Aorta (tissue), 5 donors: ENCODE data around the gene GATAD2A. TPM values are rescaled to one million over a fixed set of nuclear protein-coding genes. Genes with fewer than 3 reads are reported as not detected.
A peak's percentile ranks its signal among the peaks of the same experiment; 100 is the strongest.

Experiments used
- ATAC-seq: fragments of 200-7000 bp; cut with Tn5 transposase; one replicate; pipeline ENCODE4 v1.9.1; 2022; ENCODE audit warnings: moderate library complexity; ENCODE audit not compliant: low FRiP score
- DNase-seq, 2 donors: peaks; one replicate each; pipeline ENCODE4 v3.0.0-alpha.2; 2020
- H3K27ac ChIP-seq, 2 donors: one replicate each; pipeline ENCODE4 v1.5.1; 2013; ENCODE audit warnings: low read length in 2 of 2, mild to moderate bottlenecking in 2 of 2, moderate library complexity in 2 of 2, control low read depth in 1 of 2, inconsistent platforms in 1 of 2, low read depth in 1 of 2
- H3K27me3 ChIP-seq, 2 donors: one replicate each; pipeline ENCODE4 v1.6.1; 2013; ENCODE audit warnings: control low read depth in 1 of 2, low read length in 1 of 2, mild to moderate bottlenecking in 1 of 2, moderate library complexity in 1 of 2; ENCODE audit not compliant: insufficient read depth in 2 of 2, control insufficient read depth in 1 of 2
- H3K36me3 ChIP-seq, 2 donors: one replicate each; pipeline ENCODE4 v1.6.1; 2013; ENCODE audit warnings: control low read depth in 1 of 2, low read length in 1 of 2, mild to moderate bottlenecking in 1 of 2; ENCODE audit not compliant: insufficient read depth in 2 of 2, control insufficient read depth in 1 of 2
- H3K4me1 ChIP-seq, 2 donors: one replicate each; pipeline ENCODE4 v1.6.1; 2013; ENCODE audit warnings: low read length in 2 of 2, control low read depth in 1 of 2, mild to moderate bottlenecking in 1 of 2, moderate library complexity in 1 of 2; ENCODE audit not compliant: insufficient read depth in 2 of 2, control insufficient read depth in 1 of 2
- H3K4me3 ChIP-seq, 2 donors: one replicate each; pipeline ENCODE4 v1.5.1; 2013; ENCODE audit warnings: low read length in 2 of 2, control low read depth in 1 of 2, mild to moderate bottlenecking in 1 of 2
- H3K9me3 ChIP-seq: one replicate; pipeline ENCODE4 v1.6.1; 2013; ENCODE audit warnings: mild to moderate bottlenecking, low read length; ENCODE audit not compliant: control insufficient read depth
- WGBS, 2 donors: extraction: QIAGEN DNeasy Blood & Tissue Kit; methylation state at CpG; one replicate each; pipeline ENCODE4 v1.1.7; 2013; 5-methylcytosine and 5-hydroxymethylcytosine counted together
- intact Hi-C, 2 donors: fragments of 100-400 bp; cut with DNase I; formaldehyde crosslinking; loops; one replicate each; pipeline versions ENCODE4 v1.14.2 to v1.15.0; 2022
- polyA plus RNA-seq, 2 donors: library from polyadenylated mRNA; stranded (reverse); fragments of 200-250 nt; gene quantifications; one replicate each; pipeline ENCODE4 v1.2.3, GENCODE V29; 2013
- total RNA-seq, 2 donors: library from RNA; stranded (reverse); fragmentation: NEBNext Ultra II Directional; extraction: Animal tissue kit (Norgen Biotek cat#: 25700); gene quantifications; one replicate each; pipeline ENCODE4 v1.2.1, GENCODE V29; 2021
- donor health status: healthy with polysubstance abuse.
- donor health status: Bipolar disorder and iron deficiency.
- donor health status: DM: no; HTN: no; CAD: no.
- donor health status: DM: no; HTN: no; CAD: no.
- donor health status: DM: yes; HTN: yes; CAD: no.

GATAD2A gene
- total and polyA plus RNA-seq, 4 donors, result 17.9 to 86.7 (median 50.7) TPM

DNA sequence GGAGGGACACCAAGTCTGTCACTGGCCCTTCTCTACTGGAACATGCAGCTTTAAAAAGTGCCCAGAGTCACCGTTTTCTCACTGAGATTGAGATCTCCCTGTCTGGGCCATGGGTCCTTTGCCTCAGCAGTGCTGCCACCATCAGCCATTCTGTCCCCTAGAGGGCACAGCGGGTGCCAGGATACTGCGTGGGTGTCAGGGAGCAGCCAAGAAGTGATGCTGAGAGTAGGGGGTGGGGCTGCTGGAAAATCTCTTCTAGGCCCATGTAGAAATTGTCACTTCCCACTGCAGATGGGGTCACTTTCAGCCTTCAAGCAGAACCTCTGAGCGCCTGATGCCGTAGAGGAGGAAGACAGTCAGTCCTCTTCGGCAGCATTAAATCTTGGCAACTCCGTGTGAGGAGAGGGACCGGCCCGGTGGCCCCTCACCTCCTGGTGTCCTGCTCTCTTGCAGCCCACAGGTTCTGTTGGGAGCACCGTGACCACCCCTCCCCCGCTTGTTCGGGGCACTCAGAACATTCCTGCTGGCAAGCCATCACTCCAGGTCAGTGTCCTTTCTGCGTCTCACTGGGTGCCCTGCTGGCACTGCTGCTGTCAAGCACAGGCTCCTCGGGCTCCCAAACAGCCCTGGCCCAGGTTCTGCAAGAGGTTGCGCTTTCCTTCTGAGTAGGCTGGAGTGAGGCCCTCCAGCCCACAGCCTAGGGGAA is 88.5 kb downstream of the GATAD2A start:
- no peaks in the 10 kb centered on the region for H3K4me1 ChIP-seq
- H3K27me3 ChIP-seq, result no peaks in the 10 kb centered on the region
- H3K4me3 ChIP-seq, result no peak overlapping the region
- DNase-seq, result no peak
- intact Hi-C loops, result no loop called here
- H3K36me3 ChIP-seq, result peaks cover 0 to 3% of the 10 kb centered on the region in 2 donors
- no peak overlapping the region for H3K27ac ChIP-seq
- no peaks in the 10 kb centered on the region for H3K9me3 ChIP-seq
- WGBS, 2 donors, result 66 to 69% methylated on average over 15 of the region's 15 CpGs
- ATAC-seq, result no peak

- ATAC-seq (no peak), DNase-seq (no peak)
- no peaks in the 10 kb centered on the region for H3K4me1 ChIP-seq
- intact Hi-C loops, result no loop called here
- WGBS, 2 donors, result 91% methylated on average over 30 of the region's 30 CpGs
- no peak overlapping the region for H3K4me3 ChIP-seq
- H3K9me3 ChIP-seq, result no peaks in the 10 kb centered on the region
- H3K36me3 ChIP-seq, result peaks cover 0 to 5% of the 10 kb centered on the region in 2 donors
- H3K27me3 ChIP-seq, result no peaks in the 10 kb centered on the region
- H3K27ac ChIP-seq, result no peak overlapping the region
Observed at GRCh38 chr19:19495614-19496603, 90.4 kb downstream of the GATAD2A start.

GRCh38 chr19:19498255-19498991 is 92.9 kb downstream of the GATAD2A start:
- intact Hi-C loops, result no loop called here
- H3K27me3 ChIP-seq, result no peaks in the 10 kb centered on the region
- no peaks in the 10 kb centered on the region for H3K4me1 ChIP-seq
- ATAC-seq, result no peak
- H3K4me3 ChIP-seq, result no peak overlapping the region
- no peaks in the 10 kb centered on the region for H3K9me3 ChIP-seq
- H3K27ac ChIP-seq, result no peak overlapping the region
- peaks cover 0 to 10% of the 10 kb centered on the region in 2 donors for H3K36me3 ChIP-seq
- DNase-seq, result peak in 1 of 2 donors; percentile 73
- 92 to 93% methylated on average over 33 of the region's 33 CpGs for WGBS, 2 donors

DNA sequence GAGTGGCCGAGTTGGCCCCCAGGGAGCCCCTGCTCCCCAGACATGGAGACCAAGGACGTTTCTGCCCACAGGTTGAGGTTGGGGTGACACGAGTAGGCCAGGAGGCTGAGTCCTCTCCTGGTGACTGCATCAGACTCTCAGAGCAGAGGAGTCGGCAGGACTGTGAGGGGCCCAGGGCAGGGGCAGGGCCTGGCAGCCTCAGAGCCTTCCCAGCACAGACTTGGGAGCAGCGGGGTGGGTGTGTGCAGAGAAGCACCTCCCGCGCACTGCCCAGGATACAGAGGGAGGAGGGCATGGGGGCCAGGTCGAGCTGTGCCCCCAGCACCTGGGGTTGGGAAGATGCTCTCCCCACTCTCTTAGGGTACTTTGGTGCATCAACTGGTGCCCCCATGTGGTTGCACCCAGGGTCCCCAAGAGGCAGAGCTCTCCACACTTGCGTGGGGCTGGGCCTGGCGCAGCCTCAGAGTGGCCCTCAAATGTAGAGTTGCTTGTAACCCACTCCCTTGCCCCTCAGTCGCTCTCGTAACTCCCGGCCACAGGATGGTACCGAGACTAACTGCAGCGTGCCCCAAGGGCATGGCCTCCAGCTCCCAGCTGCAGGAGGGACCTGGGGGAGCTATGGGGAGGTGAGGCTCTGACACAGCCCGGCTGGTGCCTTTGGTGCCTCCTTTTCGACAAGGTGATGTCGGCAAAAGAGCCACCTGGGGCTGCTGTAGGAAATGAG is 94.0 kb downstream of the GATAD2A start:
- no peak for DNase-seq
- ATAC-seq, result no peak
- peaks cover 0 to 10% of the 10 kb centered on the region in 2 donors for H3K36me3 ChIP-seq
- H3K4me3 ChIP-seq, result no peak overlapping the region
- no peaks in the 10 kb centered on the region for H3K27me3 ChIP-seq
- 88% methylated on average over 18 of the region's 18 CpGs for WGBS, 2 donors
- H3K27ac ChIP-seq, result no peak overlapping the region
- no peaks in the 10 kb centered on the region for H3K9me3 ChIP-seq
- no peaks in the 10 kb centered on the region for H3K4me1 ChIP-seq
- intact Hi-C loops, result no loop called here

GRCh38 chr19:19500975-19501644 is 95.6 kb downstream of the GATAD2A start:
- H3K4me1 ChIP-seq, result no peaks in the 10 kb centered on the region
- no peak overlapping the region for H3K4me3 ChIP-seq
- H3K27me3 ChIP-seq, result no peaks in the 10 kb centered on the region
- no peak overlapping the region for H3K27ac ChIP-seq
- DNase-seq, result no peak
- intact Hi-C loops, result no loop called here
- H3K36me3 ChIP-seq, result peaks cover 0 to 10% of the 10 kb centered on the region in 2 donors
- ATAC-seq, result no peak
- WGBS, 2 donors, result 88 to 89% methylated on average over 31 to 34 of the region's 34 CpGs
- no peaks in the 10 kb centered on the region for H3K9me3 ChIP-seq

DNA sequence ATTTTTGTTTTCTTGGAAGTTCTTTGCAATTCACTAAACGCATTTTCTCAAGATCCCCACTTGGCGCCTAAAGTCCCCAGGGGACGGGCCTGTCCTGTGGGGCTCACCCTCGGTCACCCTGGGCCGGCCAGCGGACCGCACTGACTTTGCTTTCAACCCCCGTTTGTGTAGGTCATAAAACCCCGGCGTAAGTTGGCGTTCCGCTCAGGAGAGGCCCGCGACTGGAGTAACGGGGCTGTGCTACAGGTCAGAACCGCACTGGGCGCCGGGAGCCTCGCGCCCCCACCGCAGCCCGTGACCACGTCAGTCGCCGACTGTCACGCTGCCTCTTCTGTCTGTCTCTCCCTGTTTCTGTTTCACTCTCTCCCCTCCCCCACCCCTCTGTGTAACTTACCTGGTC is 96.3 kb downstream of the GATAD2A start:
- no peaks in the 10 kb centered on the region for H3K4me1 ChIP-seq
- no peaks in the 10 kb centered on the region for H3K9me3 ChIP-seq
- H3K27ac ChIP-seq, result no peak overlapping the region
- H3K4me3 ChIP-seq, result no peak overlapping the region
- WGBS, 2 donors, result 92 to 95% methylated on average over 26 of the region's 26 CpGs
- ATAC-seq (no peak), DNase-seq (no peak)
- intact Hi-C loops, result no loop called here
- H3K27me3 ChIP-seq, result no peaks in the 10 kb centered on the region
- H3K36me3 ChIP-seq, result peaks cover 0 to 10% of the 10 kb centered on the region in 2 donors

DNA sequence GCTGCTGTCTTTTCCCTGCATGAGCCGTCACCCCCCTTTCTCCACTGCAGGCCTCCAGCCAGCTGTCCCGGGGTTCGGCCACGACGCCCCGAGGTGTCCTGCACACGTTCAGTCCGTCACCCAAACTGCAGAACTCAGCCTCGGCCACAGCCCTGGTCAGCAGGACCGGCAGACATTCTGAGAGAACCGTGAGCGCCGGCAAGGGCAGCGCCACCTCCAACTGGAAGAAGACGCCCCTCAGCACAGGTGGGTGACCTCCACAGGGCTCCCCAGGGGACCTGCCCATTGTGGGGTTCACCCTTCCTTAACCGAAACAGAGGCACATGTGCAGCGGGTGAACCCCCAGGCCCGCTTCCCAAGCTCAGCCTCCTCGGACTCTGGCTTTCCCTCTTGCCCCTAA is 96.8 kb downstream of the GATAD2A start:
- ATAC-seq, result no peak
- H3K27ac ChIP-seq, result no peak overlapping the region
- no peak for DNase-seq
- WGBS, 2 donors, result 92 to 93% methylated on average over 19 of the region's 19 CpGs
- no peaks in the 10 kb centered on the region for H3K9me3 ChIP-seq
- intact Hi-C loops, result no loop called here
- H3K36me3 ChIP-seq, result peaks cover 0 to 10% of the 10 kb centered on the region in 2 donors
- no peaks in the 10 kb centered on the region for H3K27me3 ChIP-seq
- H3K4me1 ChIP-seq, result no peaks in the 10 kb centered on the region
- no peak overlapping the region for H3K4me3 ChIP-seq
